H1 (cell line): ENCODE data around the gene SLC25A42. TPM values are rescaled to one million over a fixed set of nuclear protein-coding genes. Genes with fewer than 3 reads are reported as not detected.

Experiments
- CTCF ChIA-PET: fragments of 300-600 bp; sonication (Branson Sonifier 250); formaldehyde crosslinking; loops from one replicate; lab custom pipeline; 2021; ENCODE audit not compliant: partially characterized antibody; lab: Charles Lee
- POLR2A ChIA-PET: fragments of 300-600 bp; sonication (Branson Sonifier 250); formaldehyde crosslinking; loops from one replicate; lab custom pipeline; 2021; ENCODE audit warnings: inconsistent platforms; ENCODE audit not compliant: partially characterized antibody; lab: Charles Lee
- DNase-seq, 2 experiments: peaks; one replicate each; pipeline versions ENCODE4 v3.0.0 to v3.0.0-alpha.2; 2010 to 2022; ENCODE audit warnings: low spot score in 2 of 2, low read depth in 1 of 2, mixed read lengths in 1 of 2
- FAIRE-seq: peaks from 2 replicates; lab custom pipeline; 2011; peaks lifted over from hg19 to GRCh38; lab: Jason Lieb, UNC
- H2AFZ ChIP-seq: 2 replicates; pipeline ENCODE4 v1.8.1; 2012; ENCODE audit warnings: low read length, inconsistent platforms
- H2AK5ac ChIP-seq: 2 replicates; pipeline ENCODE4 v1.6.1; 2013; ENCODE audit warnings: low read depth, low read length
- H2BK120ac ChIP-seq: replicated peaks from 2 replicates; pipeline ENCODE3; 2013; ENCODE audit warnings: low read depth, low read length, inconsistent platforms
- H2BK12ac ChIP-seq: 2 replicates; pipeline ENCODE4 v1.6.1; 2013; ENCODE audit warnings: low read depth, low read length
- H2BK15ac ChIP-seq: 2 replicates; pipeline ENCODE4 v1.6.1; 2013; ENCODE audit warnings: low read length
- H2BK20ac ChIP-seq: 2 replicates; pipeline ENCODE4 v1.6.1; 2013; ENCODE audit warnings: low read length
- H2BK5ac ChIP-seq: 2 replicates; pipeline ENCODE4 v1.6.1; 2013; ENCODE audit warnings: low read depth, low read length
- H3K14ac ChIP-seq: 2 replicates; pipeline ENCODE4 v1.6.1; 2013; ENCODE audit warnings: inconsistent platforms; ENCODE audit not compliant: insufficient read length
- H3K18ac ChIP-seq: 2 replicates; pipeline ENCODE4 v1.6.1; 2013; ENCODE audit warnings: low read length; ENCODE audit errors: extremely low read depth
- H3K23ac ChIP-seq: 2 replicates; pipeline ENCODE4 v1.6.1; 2013; ENCODE audit warnings: inconsistent platforms; ENCODE audit not compliant: insufficient read length
- H3K23me2 ChIP-seq: 2 replicates; pipeline ENCODE4 v1.6.1; 2013; ENCODE audit warnings: low read depth, low read length
- H3K27ac ChIP-seq: 2 replicates; pipeline ENCODE4 v1.6.1; 2011; ENCODE audit warnings: low read depth, low read length, inconsistent platforms
- H3K27me3 ChIP-seq, 4 experiments: replicated peaks in 1 of 4; 1 replicate in 1 of 4; 2 replicates in 3 of 4; pipeline versions ENCODE4 v1.6.1 to v1.8.1; 2011 to 2013; ENCODE audit warnings: low read length in 3 of 4, mild to moderate bottlenecking in 3 of 4, inconsistent platforms in 2 of 4, mixed read lengths in 2 of 4, moderate library complexity in 1 of 4; ENCODE audit not compliant: control insufficient read depth in 3 of 4, insufficient read depth in 3 of 4; ENCODE audit errors: extremely low read depth in 1 of 4
- H3K36me3 ChIP-seq, 4 experiments: 2 replicates each; pipeline versions ENCODE4 v1.6.1 to v1.8.1; 2011 to 2013; ENCODE audit warnings: mild to moderate bottlenecking in 4 of 4, low read length in 3 of 4, moderate library complexity in 2 of 4, control low read depth in 1 of 4, inconsistent platforms in 1 of 4; ENCODE audit not compliant: insufficient read depth in 4 of 4, control insufficient read depth in 2 of 4
- H3K4ac ChIP-seq: replicated peaks from 2 replicates; pipeline ENCODE3; 2013; ENCODE audit warnings: low read length, low read depth, mixed read lengths, inconsistent platforms; ENCODE audit not compliant: insufficient read length
- H3K4me1 ChIP-seq, 4 experiments: replicated peaks in 1 of 4; 1 replicate in 1 of 4; 2 replicates in 3 of 4; pipeline versions ENCODE4 v1.6.1 to v1.8.1; 2011 to 2013; ENCODE audit warnings: low read length in 3 of 4, inconsistent platforms in 2 of 4, mixed read lengths in 1 of 4; ENCODE audit not compliant: insufficient read depth in 4 of 4, control insufficient read depth in 3 of 4
- H3K4me2 ChIP-seq, 2 experiments: 2 replicates each; pipeline versions ENCODE4 v1.6.1 to v1.8.1; 2011 to 2013; ENCODE audit warnings: low read depth in 2 of 2, low read length in 2 of 2, control low read depth in 1 of 2, inconsistent platforms in 1 of 2, mild to moderate bottlenecking in 1 of 2; ENCODE audit not compliant: insufficient read depth in 1 of 2
- H3K4me3 ChIP-seq, 4 experiments: fragments of 200-600, 300-600 bp in 1 of 4; sonication (generic), shearing (Covaris generic), sonication (Bioruptor Twin) in 1 of 4; 2 replicates each; pipeline versions ENCODE4 v1.5.1 to v1.8.1; 2011 to 2016; ENCODE audit warnings: low read length in 4 of 4, low read depth in 3 of 4, control low read depth in 2 of 4, inconsistent platforms in 2 of 4, mild to moderate bottlenecking in 2 of 4, mixed read lengths in 1 of 4, moderate library complexity in 1 of 4; ENCODE audit not compliant: insufficient read depth in 2 of 4; ENCODE audit errors: extremely low read depth in 1 of 4
- H3K56ac ChIP-seq: replicated peaks from 2 replicates; pipeline ENCODE3; 2013; ENCODE audit warnings: low read depth, mild to moderate bottlenecking, mixed read lengths, low read length, inconsistent platforms; ENCODE audit not compliant: insufficient read length
- H3K79me1 ChIP-seq: 2 replicates; pipeline ENCODE4 v1.6.1; 2013; ENCODE audit warnings: low read depth, low read length, control low read depth
- H3K79me2 ChIP-seq, 2 experiments: 2 replicates each; pipeline versions ENCODE4 v1.6.1 to v1.8.1; 2012 to 2013; ENCODE audit warnings: low read length in 2 of 2, mild to moderate bottlenecking in 2 of 2, inconsistent platforms in 1 of 2; ENCODE audit not compliant: insufficient read depth in 2 of 2, control insufficient read depth in 1 of 2
- H3K9ac ChIP-seq, 4 experiments: replicated peaks in 1 of 4; 1 replicate in 1 of 4; 2 replicates in 3 of 4; pipeline versions ENCODE4 v1.6.1 to v1.8.1; 2011 to 2013; ENCODE audit warnings: low read depth in 3 of 4, low read length in 3 of 4, control low read depth in 2 of 4, mild to moderate bottlenecking in 2 of 4, moderate library complexity in 2 of 4, inconsistent platforms in 1 of 4; ENCODE audit errors: extremely low read depth in 1 of 4
- H3K9me3 ChIP-seq, 2 experiments: 2 replicates each; pipeline versions ENCODE4 v1.6.1 to v1.8.1; 2012 to 2013; ENCODE audit warnings: mild to moderate bottlenecking in 2 of 2, moderate library complexity in 2 of 2, control low read depth in 1 of 2, inconsistent platforms in 1 of 2, low read depth in 1 of 2, low read length in 1 of 2, mixed read lengths in 1 of 2; ENCODE audit not compliant: insufficient read depth in 2 of 2
- H4K20me1 ChIP-seq, 2 experiments: replicated peaks in 1 of 2; 2 replicates each; pipeline versions ENCODE3 to v1.8.1; 2011 to 2013; ENCODE audit warnings: inconsistent platforms in 2 of 2, low read length in 2 of 2, mild to moderate bottlenecking in 1 of 2; ENCODE audit not compliant: insufficient read depth in 2 of 2, control insufficient read depth in 1 of 2
- H4K5ac ChIP-seq: 2 replicates; pipeline ENCODE4 v1.6.1; 2013; ENCODE audit warnings: low read length, low read depth, mixed read lengths, inconsistent platforms; ENCODE audit not compliant: insufficient read length
- H4K8ac ChIP-seq: 2 replicates; pipeline ENCODE4 v1.8.0; 2013; ENCODE audit warnings: mild to moderate bottlenecking, moderate library complexity, low read length, inconsistent platforms; ENCODE audit not compliant: insufficient read depth; ENCODE audit errors: extremely low read depth
- H4K91ac ChIP-seq: replicated peaks from 2 replicates; pipeline ENCODE3; 2013; ENCODE audit warnings: low read length, mixed read lengths, inconsistent platforms; ENCODE audit not compliant: insufficient read length
- CHD2 ChIP-seq: IDR thresholded peaks from 2 replicates; pipeline ENCODE4 v1.6.1; 2012; ENCODE audit warnings: low read length, improper control_type of control experiment
- CTCF ChIP-seq, 3 experiments: IDR thresholded peaks; 1 replicate in 2 of 3; 2 replicates in 1 of 3; pipeline versions ENCODE4 v1.5.1 to v1.6.1; 2011; ENCODE audit warnings: low read length in 3 of 3, mild to moderate bottlenecking in 3 of 3, inconsistent platforms in 2 of 3, low read depth in 1 of 3, moderate library complexity in 1 of 3; ENCODE audit not compliant: insufficient read depth in 1 of 3; ENCODE audit errors: control extremely low read depth in 1 of 3
- EZH2 ChIP-seq: fragments of 200-600 bp; sonication (generic); IDR thresholded peaks from 2 replicates; pipeline ENCODE4 v1.7.1; 2012; ENCODE audit warnings: low read depth, mild to moderate bottlenecking, moderate library complexity, low read length, inconsistent platforms; ENCODE audit not compliant: severe bottlenecking
- MAX ChIP-seq: IDR thresholded peaks from 2 replicates; pipeline ENCODE4 v1.6.1; 2012; ENCODE audit warnings: inconsistent platforms
- POLR2A ChIP-seq, 2 experiments: IDR thresholded peaks; 1 replicate in 1 of 2; 2 replicates in 1 of 2; pipeline ENCODE4 v1.6.1; 2011; ENCODE audit warnings: low read depth in 2 of 2, low read length in 2 of 2, mild to moderate bottlenecking in 2 of 2; ENCODE audit errors: control extremely low read depth in 1 of 2
- POLR2AphosphoS5 ChIP-seq: IDR thresholded peaks from 2 replicates; pipeline ENCODE4 v1.6.1; 2011; ENCODE audit warnings: low read depth, low read length
- RAD21 ChIP-seq, 2 experiments: IDR thresholded peaks in 1 of 2; conservative IDR thresholded peaks in 1 of 2; 2 replicates each; pipeline ENCODE4 v1.6.1; 2011; ENCODE audit warnings: low read depth in 2 of 2, low read length in 2 of 2, improper control_type of control experiment in 1 of 2, inconsistent platforms in 1 of 2, mild to moderate bottlenecking in 1 of 2, moderate library complexity in 1 of 2
- RFX5 ChIP-seq: IDR thresholded peaks from 2 replicates; pipeline ENCODE4 v1.6.1; 2011; ENCODE audit warnings: low read depth, low read length, improper control_type of control experiment, borderline replicate concordance
- SIN3A ChIP-seq, 2 experiments: IDR thresholded peaks in 1 of 2; conservative IDR thresholded peaks in 1 of 2; 2 replicates each; pipeline ENCODE4 v1.6.1; 2011 to 2012; ENCODE audit warnings: low read length in 2 of 2, improper control_type of control experiment in 1 of 2, low read depth in 1 of 2, mild to moderate bottlenecking in 1 of 2
- TAF1 ChIP-seq: IDR thresholded peaks from 2 replicates; pipeline ENCODE4 v1.6.1; 2011; ENCODE audit warnings: mild to moderate bottlenecking, low read depth, low read length
- TAF7 ChIP-seq: optimal IDR thresholded peaks from 2 replicates; pipeline ENCODE3; 2011; ENCODE audit warnings: low read depth, mild to moderate bottlenecking, inconsistent platforms, low read length, moderate library complexity, borderline replicate concordance
- WGBS, 2 experiments: shearing (Covaris generic) in 1 of 2; methylation state at CpG; one replicate each; pipeline versions ENCODE4 v1.1.6 to v1.1.7; 2013 to 2015; ENCODE audit warnings: low lambda C conversion rate in 2 of 2, mixed read lengths in 2 of 2, inconsistent platforms in 1 of 2, low coverage in 1 of 2, missing lambda C conversion rate in 1 of 2; ENCODE audit not compliant: insufficient replicate concordance in 2 of 2, insufficient coverage in 1 of 2, insufficient read length in 1 of 2; ENCODE audit errors: extremely low coverage in 1 of 2, missing lambda C conversion rate in 1 of 2; 5-methylcytosine and 5-hydroxymethylcytosine counted together
- polyA plus RNA-seq, 7 experiments: library from polyadenylated mRNA; depleted of rRNA in 3 of 7; stranded (reverse) in 5 of 7; unstranded in 2 of 7; fragments of >200 nt in 5 of 7; fragments of 200-250 nt in 2 of 7; gene quantifications; 1 replicate in 5 of 7; 2 replicates in 1 of 7; 4 replicates in 1 of 7; pipeline versions ENCODE4 v1.2.1 to v1.2.3, GENCODE V29; 2011 to 2013; ENCODE audit warnings: missing spikeins in 2 of 7, mixed read lengths in 2 of 7
- total RNA-seq: library from RNA; stranded (reverse); fragmentation: NEBNext Ultra II Directional; extraction: Animal tissue kit (Norgen Biotek cat#: 25700); gene quantifications from 2 replicates; pipeline ENCODE4 v1.2.1, GENCODE V29; 2021

Gene SLC25A42
- total and polyA plus RNA-seq, 2 of the 8 experiments (the other 6 are each of a cell fraction or from before 2014, with no cell fraction given): 5.9 to 6.2 TPM

GRCh38 chr19:19157808-19158207 is 94.0 kb downstream of the SLC25A42 start:
- Histone ChIP-seq H3K23me2 (peaks cover 4% of the 10 kb centered on the region; the same call in 1 of the 2 replicates), H2AFZ (no peak overlapping the region), H2BK5ac (no peak overlapping the region), H2BK120ac (no peak overlapping the region), H4K5ac (no peak overlapping the region), H3K4me2 (no peak overlapping the region), H3K79me2 (no peaks in the 10 kb centered on the region), H3K27ac (no peak overlapping the region), H2BK15ac (no peak overlapping the region), H3K4ac (no peak overlapping the region), H4K8ac (no peak overlapping the region), H2AK5ac (no peak overlapping the region), H3K23ac (no peak overlapping the region), H3K18ac (no peak overlapping the region), H3K4me3 (no peak overlapping the region), H3K79me1 (no peaks in the 10 kb centered on the region), H2BK12ac (no peak overlapping the region), H3K56ac (no peak overlapping the region), H2BK20ac (no peak overlapping the region), H3K14ac (no peak overlapping the region), H3K9ac (no peak overlapping the region), H3K36me3 (peaks cover 0 to 8% (median 0%) of the 10 kb centered on the region in 4 experiments; a peak in 1 of 8 replicates), H3K4me1 (peaks cover 0 to 8% (median 5%) of the 10 kb centered on the region in 4 experiments; a peak in 4 of 7 replicates), H3K9me3 (no peaks in the 10 kb centered on the region), H3K27me3 (no peaks in the 10 kb centered on the region; a peak in 1 of 7 replicates), H4K20me1 (no peaks in the 10 kb centered on the region), H4K91ac (no peak overlapping the region)
- ChIA-PET POLR2A (interaction anchor here (1.1 to 9.4 kb wide), 4 partner anchors 10 to 220 kb away, joined by 3 to 133 read pairs (median 18); partner anchors contain the start of gene MEF2B), CTCF (interaction anchor here (0.7 to 11.9 kb wide), 7 partner anchors 10 to 124 kb away, joined by 3 to 109 read pairs (median 6); no protein-coding TSS in a partner anchor)
- 81% methylated on average over 5 of the region's 6 CpGs; no CpG with 5 or more reads in 1 of the 2 experiments for WGBS, 2 experiments
- FAIRE-seq (no peak), DNase-seq (no peak)
- no peak for TF ChIP-seq TAF1
- no peak for TF ChIP-seq CTCF (IDR thresholded peaks at IDR 0.05; ENCODE audit: control extremely low read depth in 1 of 3, insufficient read depth in 1 of 3, low read depth in 1 of 3, low read length in 3 of 3)
- TF ChIP-seq RFX5: no peak
- TF ChIP-seq POLR2A (IDR thresholded peaks at IDR 0.05; ENCODE audit: control extremely low read depth in 1 of 2, low read depth in 2 of 2, low read length in 2 of 2): no peak
- TF ChIP-seq TAF7: no peak
- TF ChIP-seq CHD2: no peak
- TF ChIP-seq MAX: no peak
- TF ChIP-seq POLR2AphosphoS5: no peak
- TF ChIP-seq SIN3A (conservative IDR thresholded peaks at IDR 0.05 in 1 of 2, IDR thresholded peaks at IDR 0.05 in 1 of 2; ENCODE audit: low read depth in 1 of 2, low read length in 2 of 2): no peak
- TF ChIP-seq RAD21 (IDR thresholded peaks at IDR 0.05 in 1 of 2, conservative IDR thresholded peaks at IDR 0.05 in 1 of 2; ENCODE audit: low read depth in 2 of 2, low read length in 2 of 2): no peak
- TF ChIP-seq EZH2: no peak
